ENCODE data around the gene ACLY. TPM values are rescaled to one million over a fixed set of nuclear protein-coding genes. Genes with fewer than 3 reads are reported as not detected.

Gene ACLY
- total and polyA plus RNA-seq, 2 of the 13 experiments (the other 11 are each of a cell fraction or from before 2014, with no cell fraction given): 111 to 218 TPM

GRCh38 chr17:41966463-41967140 is 47.9 kb upstream of the ACLY start, which contains the start of gene CNP (continued):
- no peak for TF ChIP-seq ZNF660 (CRISPR knock-in tag; IDR thresholded peaks at IDR 0.05; ENCODE audit: borderline replicate concordance, low read depth)
- TF ChIP-seq SCMH1 (CRISPR knock-in tag; IDR thresholded peaks at IDR 0.05; ENCODE audit: borderline replicate concordance): no peak
- TF ChIP-seq ZNF563 (CRISPR knock-in tag; IDR thresholded peaks at IDR 0.05): peak; percentile 90; the same call in 1 of the 2 replicates
- 0 out of 2 replicates have a peak, but pooled peaks have one; percentile 26 for TF ChIP-seq ZBTB44 (CRISPR knock-in tag; IDR thresholded peaks at IDR 0.05)
- TF ChIP-seq NCOA1 (CRISPR knock-in tag; IDR thresholded peaks at IDR 0.05): peak; percentile 26; the same call in 1 of the 2 replicates
- peak; percentile 63 for TF ChIP-seq ZNF777 (CRISPR knock-in tag; IDR thresholded peaks at IDR 0.05)
- TF ChIP-seq CREM (IDR thresholded peaks at IDR 0.05): no peak
- TF ChIP-seq CREM (CRISPR knock-in tag; IDR thresholded peaks at IDR 0.05): no peak
- peak; percentile 73 for TF ChIP-seq MTA1 (CRISPR knock-in tag; IDR thresholded peaks at IDR 0.05; ENCODE audit: borderline replicate concordance)
- TF ChIP-seq, protein P1, sequence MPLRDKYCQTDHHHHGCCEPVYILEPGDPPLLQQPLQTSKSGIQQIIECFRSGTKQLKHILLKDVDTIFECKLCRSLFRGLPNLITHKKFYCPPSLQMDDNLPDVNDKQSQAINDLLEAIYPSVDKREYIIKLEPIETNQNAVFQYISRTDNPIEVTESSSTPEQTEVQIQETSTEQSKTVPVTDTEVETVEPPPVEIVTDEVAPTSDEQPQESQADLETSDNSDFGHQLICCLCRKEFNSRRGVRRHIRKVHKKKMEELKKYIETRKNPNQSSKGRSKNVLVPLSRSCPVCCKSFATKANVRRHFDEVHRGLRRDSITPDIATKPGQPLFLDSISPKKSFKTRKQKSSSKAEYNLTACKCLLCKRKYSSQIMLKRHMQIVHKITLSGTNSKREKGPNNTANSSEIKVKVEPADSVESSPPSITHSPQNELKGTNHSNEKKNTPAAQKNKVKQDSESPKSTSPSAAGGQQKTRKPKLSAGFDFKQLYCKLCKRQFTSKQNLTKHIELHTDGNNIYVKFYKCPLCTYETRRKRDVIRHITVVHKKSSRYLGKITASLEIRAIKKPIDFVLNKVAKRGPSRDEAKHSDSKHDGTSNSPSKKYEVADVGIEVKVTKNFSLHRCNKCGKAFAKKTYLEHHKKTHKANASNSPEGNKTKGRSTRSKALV (CRISPR knock-in tag; IDR thresholded peaks at IDR 0.05): 0 out of 2 replicates have a peak, but pooled peaks have one; percentile 47
- no peak; the same call in 1 of the 2 replicates for TF ChIP-seq ZNF484 (CRISPR knock-in tag; IDR thresholded peaks at IDR 0.05; ENCODE audit: borderline replicate concordance, low read depth)
- peak; percentile 3; the same call in 1 of the 2 replicates for TF ChIP-seq KDM5B (CRISPR knock-in tag; IDR thresholded peaks at IDR 0.05; ENCODE audit: borderline replicate concordance)
- no peak for TF ChIP-seq ZNF382 (CRISPR knock-in tag; IDR thresholded peaks at IDR 0.05; ENCODE audit: borderline replicate concordance)
- peak; percentile 63; the same call in 1 of the 2 replicates for TF ChIP-seq ETS1 (CRISPR knock-in tag; IDR thresholded peaks at IDR 0.05)
- TF ChIP-seq ZUFSP (CRISPR knock-in tag; IDR thresholded peaks at IDR 0.05; ENCODE audit: borderline replicate concordance): no peak
- no peak for TF ChIP-seq ZNF3 (CRISPR knock-in tag; IDR thresholded peaks at IDR 0.05)
- TF ChIP-seq GABPA (IDR thresholded peaks at IDR 0.05; ENCODE audit: low read depth, low read length): no peak
- TF ChIP-seq GABPA (CRISPR knock-in tag; IDR thresholded peaks at IDR 0.05; ENCODE audit: low read depth): no peak
- TF ChIP-seq ZNF143 (CRISPR knock-in tag; IDR thresholded peaks at IDR 0.05): peak; percentile 43; the same call in 1 of the 2 replicates
- TF ChIP-seq ZNF224 (CRISPR knock-in tag; IDR thresholded peaks at IDR 0.05): peak; percentile 65; the same call in 1 of the 2 replicates
- TF ChIP-seq SRSF1 (optimal IDR thresholded peaks at IDR 0.05; ENCODE audit: low read depth, low read length): peak; percentile 64

Measured in HepG2 (cell line).